Parathyroid adenoma (tissue), 2 donors: Measurements from ENCODE around the gene SUCO.

Experiments
- H2AFZ ChIP-seq: fragments of 300-600 bp; sonication (generic); one replicate; pipeline ENCODE4 v1.7.0; 2017; ENCODE audit warnings: antibody characterized with exemption, mild to moderate bottlenecking
- H3K27ac ChIP-seq: fragments of 300-600 bp; sonication (generic); one replicate; pipeline ENCODE4 v1.7.0; 2017
- H3K27me3 ChIP-seq: fragments of 300-600 bp; sonication (generic); one replicate; pipeline ENCODE4 v1.7.0; 2017; ENCODE audit warnings: low read length; ENCODE audit not compliant: control insufficient read depth, insufficient read depth
- H3K36me3 ChIP-seq: fragments of 300-600 bp; sonication (generic); one replicate; pipeline ENCODE4 v1.7.0; 2017; ENCODE audit warnings: low read length; ENCODE audit not compliant: control insufficient read depth, insufficient read depth
- H3K4me1 ChIP-seq: fragments of 300-600 bp; sonication (generic); one replicate; pipeline ENCODE4 v1.7.0; 2017; ENCODE audit warnings: control low read depth
- H3K4me2 ChIP-seq: fragments of 300-600 bp; sonication (generic); one replicate; pipeline ENCODE4 v1.7.0; 2017; ENCODE audit warnings: low read length
- H3K4me3 ChIP-seq: fragments of 300-600 bp; sonication (generic); one replicate; pipeline ENCODE4 v1.7.0; 2017; ENCODE audit warnings: low read depth, low read length
- H3K79me2 ChIP-seq: fragments of 300-600 bp; sonication (generic); one replicate; pipeline ENCODE4 v1.7.0; 2017; ENCODE audit warnings: control low read depth
- H3K9ac ChIP-seq: fragments of 300-600 bp; sonication (generic); one replicate; pipeline ENCODE4 v1.7.0; 2017; ENCODE audit warnings: mild to moderate bottlenecking
- H3K9me3 ChIP-seq: fragments of 300-600 bp; sonication (generic); one replicate; pipeline ENCODE4 v1.7.0; 2017; ENCODE audit warnings: low read length; ENCODE audit not compliant: control insufficient read depth
- CTCF ChIP-seq: fragments of 300-600 bp; sonication (generic); IDR thresholded peaks from one replicate; pipeline ENCODE4 v1.7.0; 2017; ENCODE audit warnings: antibody characterized with exemption, mild to moderate bottlenecking
- donor health status: primary hyperparathyroidism.

The SUCO gene

GRCh38 chr1:172608098-172608601, 75.2 kb downstream of the SUCO start:
- no peak overlapping the region for H2AFZ ChIP-seq
- H3K27me3 ChIP-seq: no peaks in the 10 kb centered on the region
- no peaks in the 10 kb centered on the region for H3K9me3 ChIP-seq
- no peak overlapping the region for H3K27ac ChIP-seq
- TF ChIP-seq CTCF: no peak
- no peaks in the 10 kb centered on the region for H3K36me3 ChIP-seq
- no peak overlapping the region for H3K9ac ChIP-seq
- no peak overlapping the region for H3K4me3 ChIP-seq
- H3K4me2 ChIP-seq: no peak overlapping the region
- H3K79me2 ChIP-seq: no peaks in the 10 kb centered on the region
- no peaks in the 10 kb centered on the region for H3K4me1 ChIP-seq

GRCh38 chr1:172609528-172609927, 76.6 kb downstream of the SUCO start:
- no peaks in the 10 kb centered on the region for H3K36me3 ChIP-seq
- no peaks in the 10 kb centered on the region for H3K4me1 ChIP-seq
- H3K27me3 ChIP-seq: no peaks in the 10 kb centered on the region
- H3K79me2 ChIP-seq: no peaks in the 10 kb centered on the region
- no peak overlapping the region for H3K9ac ChIP-seq
- H3K4me2 ChIP-seq: no peak overlapping the region
- H3K4me3 ChIP-seq: no peak overlapping the region
- H2AFZ ChIP-seq: no peak overlapping the region
- H3K27ac ChIP-seq: no peak overlapping the region
- TF ChIP-seq CTCF: no peak
- no peaks in the 10 kb centered on the region for H3K9me3 ChIP-seq

- no peak for TF ChIP-seq CTCF
- Histone ChIP-seq H3K4me2 (no peak overlapping the region), H3K36me3 (no peaks in the 10 kb centered on the region), H3K4me1 (no peaks in the 10 kb centered on the region), H3K9ac (no peak overlapping the region), H3K79me2 (no peaks in the 10 kb centered on the region), H2AFZ (no peak overlapping the region), H3K27ac (no peak overlapping the region), H3K9me3 (no peaks in the 10 kb centered on the region), H3K27me3 (no peaks in the 10 kb centered on the region), H3K4me3 (no peak overlapping the region)
Observed at GRCh38 chr1:172612478-172612877, 79.5 kb downstream of the SUCO start.

GRCh38 chr1:172613294-172613693, 80.3 kb downstream of the SUCO start:
- no peaks in the 10 kb centered on the region for H3K9me3 ChIP-seq
- H3K27me3 ChIP-seq: no peaks in the 10 kb centered on the region
- H3K27ac ChIP-seq: no peak overlapping the region
- no peak for TF ChIP-seq CTCF
- H3K4me3 ChIP-seq: no peak overlapping the region
- no peak overlapping the region for H3K9ac ChIP-seq
- no peaks in the 10 kb centered on the region for H3K4me1 ChIP-seq
- no peaks in the 10 kb centered on the region for H3K79me2 ChIP-seq
- H2AFZ ChIP-seq: no peak overlapping the region
- no peaks in the 10 kb centered on the region for H3K36me3 ChIP-seq
- no peak overlapping the region for H3K4me2 ChIP-seq

GRCh38 chr1:172616195-172616594, 83.2 kb downstream of the SUCO start:
- no peaks in the 10 kb centered on the region for H3K27me3 ChIP-seq
- H3K27ac ChIP-seq: no peak overlapping the region
- no peaks in the 10 kb centered on the region for H3K9me3 ChIP-seq
- H3K36me3 ChIP-seq: no peaks in the 10 kb centered on the region
- H3K4me1 ChIP-seq: no peaks in the 10 kb centered on the region
- no peaks in the 10 kb centered on the region for H3K79me2 ChIP-seq
- H3K9ac ChIP-seq: no peak overlapping the region
- H3K4me2 ChIP-seq: no peak overlapping the region
- TF ChIP-seq CTCF: no peak
- no peak overlapping the region for H2AFZ ChIP-seq
- no peak overlapping the region for H3K4me3 ChIP-seq
